HEK293T (cell line): ENCODE data around the gene LTBP4.

ENCODE experiments used
- ARNT ChIP-seq: fragments of 450-650 bp; IDR thresholded peaks from 2 replicates; pipeline ENCODE4 v1.6.1; 2017; ENCODE audit warnings: mild to moderate bottlenecking
- BHLHE40 ChIP-seq: fragments of 450-650 bp; IDR thresholded peaks from 2 replicates; pipeline ENCODE4 v1.6.1; 2016; ENCODE audit warnings: mild to moderate bottlenecking, moderate library complexity, borderline replicate concordance
- CTBP1 ChIP-seq: fragments of 450-650 bp; IDR thresholded peaks from 2 replicates; pipeline ENCODE4 v1.6.1; 2016; ENCODE audit warnings: borderline replicate concordance
- ELF4 ChIP-seq: fragments of 450-650 bp; IDR thresholded peaks from 2 replicates; pipeline ENCODE4 v1.6.1; 2017; ENCODE audit warnings: antibody characterized with exemption
- FOXA1 ChIP-seq: fragments of 450-650 bp; IDR thresholded peaks from 2 replicates; pipeline ENCODE4 v1.6.1; 2016; ENCODE audit warnings: mild to moderate bottlenecking
- FOXK2 ChIP-seq: fragments of 450-650 bp; IDR thresholded peaks from 2 replicates; pipeline ENCODE4 v1.6.1; 2016; ENCODE audit warnings: mild to moderate bottlenecking
- HDGF ChIP-seq: fragments of 450-650 bp; IDR thresholded peaks from 2 replicates; pipeline ENCODE4 v1.6.1; 2017; ENCODE audit warnings: antibody characterized with exemption, borderline replicate concordance
- LEF1 ChIP-seq: fragments of 450-650 bp; IDR thresholded peaks from 2 replicates; pipeline ENCODE4 v1.6.1; 2017; ENCODE audit warnings: mild to moderate bottlenecking, borderline replicate concordance
- NFRKB ChIP-seq: fragments of 450-650 bp; IDR thresholded peaks from 2 replicates; pipeline ENCODE4 v1.6.1; 2016; ENCODE audit warnings: mild to moderate bottlenecking, moderate library complexity
- SP1 ChIP-seq: fragments of 450-650 bp; IDR thresholded peaks from 2 replicates; pipeline ENCODE4 v1.6.1; 2017
- TARDBP ChIP-seq: fragments of 450-650 bp; IDR thresholded peaks from 2 replicates; pipeline ENCODE4 v1.6.1; 2016
- TF ChIP-seq, protein P1 (sequence below): fragments of 450-650 bp; IDR thresholded peaks from 2 replicates; pipeline ENCODE4 v1.6.1; 2016

DNA sequence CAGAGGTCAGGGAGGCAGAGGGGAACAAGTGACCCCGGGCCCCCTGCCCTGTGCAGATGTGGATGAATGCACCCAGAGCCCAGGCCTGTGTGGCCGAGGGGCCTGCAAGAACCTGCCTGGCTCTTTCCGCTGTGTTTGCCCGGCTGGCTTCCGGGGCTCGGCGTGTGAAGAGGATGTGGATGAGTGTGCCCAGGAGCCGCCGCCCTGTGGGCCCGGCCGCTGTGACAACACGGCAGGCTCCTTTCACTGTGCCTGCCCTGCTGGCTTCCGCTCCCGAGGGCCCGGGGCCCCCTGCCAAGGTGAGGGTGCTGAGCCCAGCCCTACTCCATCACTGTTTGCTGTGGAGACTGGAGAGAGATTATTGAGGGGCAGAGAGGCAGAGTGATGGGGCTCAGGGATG, 9.9 kb downstream of the LTBP4 start:
- TF ChIP-seq FOXK2 (no peak), CTBP1 (no peak), TARDBP (no peak), ARNT (no peak), SP1 (no peak), BHLHE40 (no peak), FOXA1 (no peak), NFRKB (no peak), ELF4 (no peak), HDGF (no peak), LEF1 (no peak)
- TF ChIP-seq, protein P1, sequence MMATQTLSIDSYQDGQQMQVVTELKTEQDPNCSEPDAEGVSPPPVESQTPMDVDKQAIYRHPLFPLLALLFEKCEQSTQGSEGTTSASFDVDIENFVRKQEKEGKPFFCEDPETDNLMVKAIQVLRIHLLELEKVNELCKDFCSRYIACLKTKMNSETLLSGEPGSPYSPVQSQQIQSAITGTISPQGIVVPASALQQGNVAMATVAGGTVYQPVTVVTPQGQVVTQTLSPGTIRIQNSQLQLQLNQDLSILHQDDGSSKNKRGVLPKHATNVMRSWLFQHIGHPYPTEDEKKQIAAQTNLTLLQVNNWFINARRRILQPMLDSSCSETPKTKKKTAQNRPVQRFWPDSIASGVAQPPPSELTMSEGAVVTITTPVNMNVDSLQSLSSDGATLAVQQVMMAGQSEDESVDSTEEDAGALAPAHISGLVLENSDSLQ = no peak
